Measurements from ENCODE around the gene EMC9.
A peak's percentile ranks its signal among the peaks of the same experiment; 100 is the strongest.

Gene EMC9

GRCh38 chr14:24119691-24120090 is 21.7 kb downstream of the EMC9 start:
- ChIA-PET CTCF (no interaction called here), POLR2A (no interaction called here)
- no peak for TF ChIP-seq BHLHE40 (IDR thresholded peaks at IDR 0.05; ENCODE audit: borderline replicate concordance)
- DNase-seq (ENCODE audit: extremely low spot score), result no peak

- ChIA-PET CTCF (interaction anchor here (0.6 to 1.0 kb wide), 3 partner anchors 9 to 130 kb away, joined by 3 to 5 read pairs (median 3); partner anchors contain the start of gene PSME1), POLR2A (interaction anchor here (1.1 to 4.6 kb wide), 5 partner anchors 19 to 29 kb away, joined by 3 to 56 read pairs (median 6); partner anchors contain the start of genes EMC9, PCK2, PSME1 and PSME2)
- DNase-seq (ENCODE audit: extremely low spot score), result no peak
- TF ChIP-seq PKNOX1 (IDR thresholded peaks at IDR 0.05) (no peak), FOXM1 (IDR thresholded peaks at IDR 0.05; ENCODE audit: borderline replicate concordance) (no peak), TARDBP (IDR thresholded peaks at IDR 0.05) (no peak), SP1 (IDR thresholded peaks at IDR 0.05) (no peak), LEF1 (IDR thresholded peaks at IDR 0.05; ENCODE audit: borderline replicate concordance) (no peak)
Measured at GRCh38 chr14:24117179-24117578, 24.2 kb downstream of the EMC9 start.

GRCh38 chr14:24116128-24116814 is 25.1 kb downstream of the EMC9 start:
- POLR2A ChIA-PET, result interaction anchor here (1.1 to 4.6 kb wide), 7 partner anchors 20 to 30 kb away, joined by 3 to 56 read pairs (median 12); partner anchors contain the start of genes EMC9, PCK2, PSME1 and PSME2
- no peak for TF ChIP-seq FOXA1 (IDR thresholded peaks at IDR 0.05)
- no peak for TF ChIP-seq SUZ12 (IDR thresholded peaks at IDR 0.05)
- no peak for TF ChIP-seq FOXM1 (IDR thresholded peaks at IDR 0.05; ENCODE audit: borderline replicate concordance)
- TF ChIP-seq HDGF (IDR thresholded peaks at IDR 0.05; ENCODE audit: borderline replicate concordance), result no peak
- TF ChIP-seq SP1 (IDR thresholded peaks at IDR 0.05), result no peak
- no peak for TF ChIP-seq BHLHE40 (IDR thresholded peaks at IDR 0.05; ENCODE audit: borderline replicate concordance)
- DNase-seq (ENCODE audit: extremely low spot score), result no peak
- CTCF ChIA-PET, result interaction anchor here (0.6 to 3.9 kb wide), 4 partner anchors 8 to 59 kb away, joined by 3 to 30 read pairs (median 3); partner anchors contain the start of genes IRF9 and PSME1

GRCh38 chr14:24115422-24116127 is 25.8 kb downstream of the EMC9 start:
- no peak for TF ChIP-seq SUZ12 (IDR thresholded peaks at IDR 0.05)
- no peak for TF ChIP-seq CTBP1 (IDR thresholded peaks at IDR 0.05; ENCODE audit: borderline replicate concordance)
- TF ChIP-seq FOXA1 (IDR thresholded peaks at IDR 0.05), result no peak
- TF ChIP-seq HDGF (IDR thresholded peaks at IDR 0.05; ENCODE audit: borderline replicate concordance), result no peak
- no peak for TF ChIP-seq ZNF384 (IDR thresholded peaks at IDR 0.05)
- TF ChIP-seq FOXK2 (IDR thresholded peaks at IDR 0.05), result no peak
- no peak for TF ChIP-seq PKNOX1 (IDR thresholded peaks at IDR 0.05)
- no peak for TF ChIP-seq SP1 (IDR thresholded peaks at IDR 0.05)
- TF ChIP-seq TARDBP (IDR thresholded peaks at IDR 0.05), result no peak
- no peak for TF ChIP-seq FOXM1 (IDR thresholded peaks at IDR 0.05; ENCODE audit: borderline replicate concordance)
- no peak for TF ChIP-seq ELF4 (IDR thresholded peaks at IDR 0.05)
- no peak for TF ChIP-seq ARNT (IDR thresholded peaks at IDR 0.05)
- no peak for TF ChIP-seq LEF1 (IDR thresholded peaks at IDR 0.05; ENCODE audit: borderline replicate concordance)
- no peak for TF ChIP-seq L3MBTL2 (conservative IDR thresholded peaks at IDR 0.05)
- TF ChIP-seq BHLHE40 (IDR thresholded peaks at IDR 0.05; ENCODE audit: borderline replicate concordance), result no peak
- TF ChIP-seq NFRKB (IDR thresholded peaks at IDR 0.05), result no peak
- ChIA-PET POLR2A (interaction anchor here (0.9 to 4.6 kb wide), 23 partner anchors 8 to 794 kb away, joined by 3 to 65 read pairs (median 13); partner anchors contain the start of genes EMC9, IPO4, PCK2 and PSME1), CTCF (interaction anchor here (0.7 to 3.9 kb wide), 6 partner anchors 24 to 303 kb away, joined by 3 to 30 read pairs (median 4); partner anchors contain the start of genes IRF9 and RNF31)
- DNase-seq (ENCODE audit: extremely low spot score), result peak; percentile 16

GRCh38 chr14:24114532-24115421 is 26.6 kb downstream of the EMC9 start, which contains the start of the genes DCAF11 and NRL:
DCAF11 (plus strand) TSS chr14:24114777; CDS start chr14:24115595, 818 bp downstream.
NRL (minus strand) TSS chr14:24114949; CDS start chr14:24082848, 32,101 bp downstream.
- CTCF ChIA-PET, result interaction anchor here (0.7 to 3.9 kb wide), 7 partner anchors 23 to 304 kb away, joined by 3 to 30 read pairs (median 4); partner anchors contain the start of genes IRF9 and RNF31
- POLR2A ChIA-PET, result interaction anchor here (0.7 to 4.6 kb wide), 41 partner anchors 9 to 813 kb away, joined by 3 to 65 read pairs (median 6); partner anchors contain the start of genes CARMIL3, CHMP4A, EMC9 and IPO4
- DNase-seq (ENCODE audit: extremely low spot score), result peak; percentile 97
- TF ChIP-seq SP1 (IDR thresholded peaks at IDR 0.05), result peak; percentile 66
- TF ChIP-seq BHLHE40 (IDR thresholded peaks at IDR 0.05; ENCODE audit: borderline replicate concordance), result no peak
- no peak for TF ChIP-seq NFRKB (IDR thresholded peaks at IDR 0.05)
- peak; percentile 64; the same call in 1 of the 2 replicates for TF ChIP-seq TARDBP (IDR thresholded peaks at IDR 0.05)
- no peak for TF ChIP-seq ARNT (IDR thresholded peaks at IDR 0.05)
- TF ChIP-seq L3MBTL2 (conservative IDR thresholded peaks at IDR 0.05), result peak; percentile 97
- peak; percentile 99 for TF ChIP-seq PKNOX1 (IDR thresholded peaks at IDR 0.05)
- peak; percentile 48; the same call in 1 of the 2 replicates for TF ChIP-seq ELF4 (IDR thresholded peaks at IDR 0.05)

Measured in HEK293T (cell line).